Globus pallidus (tissue), 1 donor: Measurements from ENCODE around the gene MAD2L2.
A peak's percentile ranks its signal among the peaks of the same experiment; 100 is the strongest.

Experiments used
- DNase-seq: peaks from one replicate; pipeline ENCODE4 v3.0.0-alpha.2; 2015; ENCODE audit warnings: low spot score

The MAD2L2 gene

GRCh38 chr1:11653101-11653860, 27.7 kb downstream of the MAD2L2 start:
- DNase-seq: no peak

- DNase-seq: no peak
Measured at GRCh38 chr1:11652203-11652780, 28.7 kb downstream of the MAD2L2 start.

GRCh38 chr1:11651017-11651416, 29.9 kb downstream of the MAD2L2 start:
- no peak for DNase-seq

GRCh38 chr1:11650331-11650991, 30.5 kb downstream of the MAD2L2 start:
- DNase-seq: peak; percentile 77

- DNase-seq: no peak
Measured at GRCh38 chr1:11649624-11650330, 31.2 kb downstream of the MAD2L2 start.

GRCh38 chr1:11649237-11649623, 31.7 kb downstream of the MAD2L2 start:
- DNase-seq: no peak

- DNase-seq: peak; percentile 50
Measured at GRCh38 chr1:11648732-11649158, 32.2 kb downstream of the MAD2L2 start.

- peak; percentile 98 for DNase-seq
Measured at GRCh38 chr1:11648039-11648438, 32.9 kb downstream of the MAD2L2 start.

- no peak for DNase-seq
Measured at GRCh38 chr1:11647333-11647732, 33.6 kb downstream of the MAD2L2 start.

- DNase-seq: no peak
Measured at GRCh38 chr1:11646317-11646716, 34.6 kb downstream of the MAD2L2 start.

- DNase-seq: peak; percentile 85
Measured at GRCh38 chr1:11645670-11646265, 35.2 kb downstream of the MAD2L2 start.

GRCh38 chr1:11645270-11645669, 35.7 kb downstream of the MAD2L2 start:
- DNase-seq: no peak

GRCh38 chr1:11643782-11644181, 37.2 kb downstream of the MAD2L2 start:
- DNase-seq: no peak

GRCh38 chr1:11642418-11643017, 38.4 kb downstream of the MAD2L2 start:
- DNase-seq: peak; percentile 59

GRCh38 chr1:11641776-11642305, 39.1 kb downstream of the MAD2L2 start:
- no peak for DNase-seq

- DNase-seq: no peak
Measured at GRCh38 chr1:11640944-11641343, 40.0 kb downstream of the MAD2L2 start.

GRCh38 chr1:11640101-11640500, 40.8 kb downstream of the MAD2L2 start:
- DNase-seq: no peak

- DNase-seq: no peak
Measured at GRCh38 chr1:11639372-11639771, 41.6 kb downstream of the MAD2L2 start.

- DNase-seq: no peak
Measured at GRCh38 chr1:11638121-11638520, 42.8 kb downstream of the MAD2L2 start.

GRCh38 chr1:11634365-11635192, 46.4 kb downstream of the MAD2L2 start:
- DNase-seq: no peak
